HG03442 (cell line): ENCODE data around the gene HPS4.
"Not testable (repeated sequence)": the region's sequence is repeated elsewhere in the genome, so short reads cannot be mapped to it uniquely, and the experiment has no call there.

Source experiments
- ATAC-seq: cut with Tn5 transposase; IDR thresholded peaks from one replicate; pipeline ENCODE4 v1.9.1; 2021; ENCODE audit warnings: mild to moderate bottlenecking, moderate library complexity; ENCODE audit not compliant: unreplicated experiment

Gene HPS4

DNA sequence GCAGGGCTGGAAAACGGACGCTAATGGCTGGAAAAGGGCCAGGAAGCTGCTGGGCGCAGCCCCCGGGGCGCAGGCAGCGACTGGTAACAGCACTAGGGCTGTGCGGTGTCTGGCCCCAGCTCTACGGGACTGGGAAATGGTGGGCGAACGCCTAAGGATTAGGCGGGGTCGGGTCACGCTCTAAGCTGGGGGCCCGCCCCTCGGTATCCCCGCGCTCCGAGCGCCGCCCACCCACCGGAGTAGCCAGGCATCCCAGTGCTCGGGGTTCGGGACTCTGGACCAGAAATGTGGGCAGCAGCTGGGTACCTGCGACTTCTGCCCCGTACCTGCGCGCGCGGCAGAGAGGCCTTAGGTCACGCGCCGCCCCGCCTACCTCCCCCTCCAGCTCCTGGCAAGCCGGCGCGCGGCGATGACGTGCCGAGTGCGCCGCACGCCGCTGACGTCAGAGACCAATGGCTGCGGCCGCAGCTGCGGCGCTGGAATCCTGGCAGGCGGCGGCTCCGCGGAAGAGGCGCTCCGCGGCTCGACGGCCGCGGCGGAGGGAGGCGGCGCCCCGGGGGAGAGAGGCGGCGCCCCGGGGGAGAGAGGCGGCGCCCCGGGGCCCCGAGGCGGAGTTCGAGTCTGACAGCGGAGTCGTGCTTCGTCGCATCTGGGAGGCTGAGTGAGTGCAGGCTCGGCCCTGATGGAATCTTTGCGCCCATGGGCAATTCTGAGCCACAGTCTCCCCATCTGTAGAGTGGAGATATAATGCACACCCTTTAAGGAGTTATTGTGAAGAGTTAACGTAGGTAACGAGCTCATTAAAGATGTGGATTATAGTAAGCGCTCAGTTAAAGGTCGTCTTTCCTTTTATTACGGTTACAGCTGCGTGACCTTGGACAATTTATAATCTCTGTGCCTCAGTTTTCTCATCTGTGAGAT, at the start of gene HPS4, which contains the start of gene SRRD:
Gene HPS4, minus strand, starts transcription at position 345 of the 921 bp plus-strand sequence. CDS start 2,021 bp downstream, outside the sequence.
Gene SRRD, plus strand, starts transcription at position 439 of the 921 bp plus-strand sequence. Its CDS starts 14 bp downstream, at position 453.
- peak; percentile 63 for ATAC-seq

DNA sequence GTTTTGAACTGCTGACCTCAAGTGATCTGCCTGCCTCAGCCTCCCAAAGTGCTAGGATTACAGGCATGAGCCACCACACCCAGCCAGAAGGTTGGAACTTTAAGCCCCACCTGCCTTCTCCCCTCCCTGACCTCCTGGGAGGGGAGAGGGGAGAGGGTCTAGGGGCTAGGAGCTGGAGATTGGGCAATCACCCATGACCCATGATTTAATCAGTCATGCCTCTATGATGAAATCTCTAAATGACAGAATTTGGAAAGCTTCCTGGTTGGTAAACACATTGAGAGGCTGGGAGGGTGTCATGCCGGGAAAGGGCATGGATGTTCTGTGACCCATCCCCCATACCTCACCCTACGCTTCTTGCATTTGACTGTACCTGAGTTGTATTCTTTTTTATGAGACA, 45.8 kb upstream of the HPS4 start:
- no peak for ATAC-seq

DNA sequence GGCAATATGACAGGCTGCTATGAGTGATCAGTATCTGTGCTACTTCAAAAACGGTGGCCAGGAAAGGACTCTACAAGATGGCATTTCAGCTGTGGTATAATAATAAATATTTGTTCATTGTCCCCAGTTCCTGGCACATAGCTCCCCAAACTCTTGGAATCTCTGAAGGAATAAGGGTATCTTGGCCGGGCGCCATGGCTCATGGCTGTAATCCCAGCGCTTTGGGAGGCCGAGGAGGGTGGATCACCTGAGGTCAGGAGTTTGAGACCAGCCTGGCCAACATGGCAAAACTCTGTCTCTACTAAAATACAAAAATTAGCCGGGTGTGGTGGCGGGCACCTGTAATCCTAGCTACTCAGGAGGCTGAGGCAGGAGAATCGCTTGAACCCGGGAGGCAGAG, 44.9 kb upstream of the HPS4 start:
- ATAC-seq = not testable (repeated sequence)

GRCh38 chr22:26527574-26528465, 44.2 kb upstream of the HPS4 start:
- no peak for ATAC-seq

DNA sequence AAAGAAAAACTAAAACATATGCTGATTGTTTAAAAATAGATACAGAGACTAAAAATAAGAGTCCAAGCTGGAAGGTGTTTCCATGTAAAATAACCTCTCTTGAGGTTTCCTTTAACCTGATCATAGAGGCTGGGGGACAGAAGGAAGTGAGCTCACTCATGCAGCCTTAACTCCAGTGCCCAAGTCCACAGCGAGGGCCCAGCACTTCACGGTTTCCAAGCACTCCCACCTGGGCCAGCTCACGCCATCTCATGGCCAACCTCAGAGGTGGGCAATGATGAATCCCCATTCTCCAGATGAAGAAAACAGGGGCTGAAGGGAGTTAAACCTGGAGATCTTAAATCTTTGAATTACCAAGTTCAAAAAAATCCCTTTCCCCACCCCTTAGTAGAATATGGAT, 43.6 kb upstream of the HPS4 start:
- ATAC-seq = no peak

DNA sequence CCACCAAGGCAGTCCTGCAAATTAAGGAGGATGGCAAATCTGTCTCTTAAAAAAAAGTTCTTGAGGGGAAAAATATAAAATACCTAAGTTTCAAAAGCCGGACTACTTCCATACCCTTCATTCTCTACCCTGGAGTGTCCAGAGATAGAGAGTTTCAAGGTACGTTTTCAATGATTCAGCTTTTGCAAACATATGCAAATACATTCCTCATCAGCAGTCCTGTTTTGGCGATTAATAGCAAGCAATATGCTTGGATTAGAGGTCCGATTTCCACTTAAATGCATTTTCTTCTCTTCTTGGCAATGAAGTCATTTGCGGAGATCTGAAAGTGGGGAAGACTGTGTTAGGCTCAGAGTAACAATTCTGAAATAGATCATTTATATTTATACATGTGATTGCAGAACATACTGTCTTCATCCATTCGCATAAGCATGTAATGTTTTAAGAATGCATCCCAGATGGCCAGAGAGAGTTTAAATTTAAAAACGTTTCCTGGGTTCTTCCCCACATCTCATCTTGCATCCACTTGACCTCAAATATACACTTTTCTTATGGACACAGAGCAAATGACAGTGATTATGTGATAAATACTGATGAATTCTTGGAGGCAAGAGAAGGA, 42.5 kb upstream of the HPS4 start:
- ATAC-seq = no peak

- ATAC-seq = no peak
These were observed 41.3 kb upstream of the HPS4 start for GRCh38 chr22:26524870-26525269.

- no peak for ATAC-seq
These were observed 39.0 kb upstream of the HPS4 start for GRCh38 chr22:26522592-26522991.

DNA sequence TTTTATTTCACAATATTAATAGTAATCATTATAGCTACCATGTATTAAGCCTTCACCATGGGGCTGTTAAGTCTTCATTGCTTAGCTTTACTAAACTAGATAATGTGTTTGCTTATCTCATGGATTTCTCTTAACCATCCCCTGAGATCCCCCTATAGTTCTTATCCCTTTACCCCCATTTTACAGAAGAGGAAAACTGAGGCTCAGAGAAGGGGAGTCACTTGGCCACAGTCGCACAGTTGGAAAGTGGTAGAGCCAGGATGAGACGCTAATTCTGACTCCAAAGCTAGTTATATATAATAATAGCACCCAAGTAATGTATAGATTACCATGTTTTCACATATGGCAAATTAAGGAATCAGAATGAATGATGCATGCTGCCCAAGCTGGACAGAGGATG, 38.4 kb upstream of the HPS4 start:
- ATAC-seq = no peak

DNA sequence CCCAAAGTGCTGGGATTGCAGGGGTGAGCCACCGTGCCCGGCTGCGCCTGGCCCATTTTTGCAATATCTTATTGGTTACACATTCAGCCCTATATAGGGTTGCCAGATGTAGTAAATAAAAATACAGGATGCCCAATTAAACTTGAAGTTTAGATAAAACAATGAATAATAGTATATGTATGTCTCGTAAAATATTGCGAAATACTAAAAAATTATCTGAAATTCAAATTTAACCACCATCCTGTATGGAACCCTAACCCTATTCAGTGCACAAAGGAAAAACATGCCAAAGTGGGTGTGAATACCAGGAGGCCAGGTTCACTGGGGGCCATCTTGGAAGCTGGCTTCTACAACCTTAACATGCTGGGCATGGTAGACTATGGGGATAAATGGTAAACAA, 33.8 kb upstream of the HPS4 start:
- ATAC-seq = no peak

DNA sequence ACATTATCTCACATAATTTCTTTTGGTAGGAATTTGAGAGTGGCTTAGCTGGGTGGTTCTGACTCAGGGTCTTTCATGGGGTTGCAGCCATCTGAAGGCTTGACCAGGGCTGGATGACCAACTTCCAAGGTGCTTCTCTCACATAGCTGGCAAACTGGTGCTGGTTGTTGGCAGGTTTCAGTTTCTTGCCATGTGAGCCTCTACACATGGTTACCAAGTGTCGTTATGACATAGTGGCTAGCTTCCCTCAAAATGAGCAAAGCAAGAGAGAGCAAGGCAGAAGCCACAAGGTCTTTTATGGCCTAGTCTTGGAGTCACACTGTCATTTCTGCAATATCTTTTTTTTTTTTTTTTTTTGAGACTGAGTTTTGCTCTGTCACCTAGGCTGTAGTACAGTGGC, 32.9 kb upstream of the HPS4 start:
- ATAC-seq = no peak

DNA sequence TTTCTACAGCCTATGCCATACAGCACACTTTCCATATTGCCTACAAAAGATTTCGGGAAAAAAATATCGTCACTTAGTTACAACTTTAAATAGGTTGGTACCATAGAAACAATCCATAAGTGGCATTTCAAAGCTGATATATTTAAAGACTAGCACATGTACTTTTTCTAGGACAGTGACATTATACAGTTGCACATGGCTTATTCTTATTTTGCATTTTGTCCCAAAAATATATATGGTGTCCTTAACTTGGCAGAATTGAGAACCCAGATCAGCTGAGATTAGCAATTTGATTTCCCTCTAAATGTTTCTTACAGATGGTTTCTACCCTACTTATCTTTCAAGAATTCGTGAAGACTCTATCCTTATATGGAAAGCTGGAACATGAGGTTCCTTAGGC, 32.3 kb upstream of the HPS4 start:
- no peak for ATAC-seq

GRCh38 chr22:26514419-26515161, 31.0 kb upstream of the HPS4 start:
- no peak for ATAC-seq

- ATAC-seq = no peak
These were observed 30.3 kb upstream of the HPS4 start for GRCh38 chr22:26513838-26514237.

- ATAC-seq = peak; percentile 96
These were observed 28.7 kb upstream of the HPS4 start, which contains the start of gene TFIP11 for GRCh38 chr22:26512149-26512793. TFIP11 (minus strand) TSS chr22:26512473; CDS start chr22:26510272, 2,201 bp downstream.

DNA sequence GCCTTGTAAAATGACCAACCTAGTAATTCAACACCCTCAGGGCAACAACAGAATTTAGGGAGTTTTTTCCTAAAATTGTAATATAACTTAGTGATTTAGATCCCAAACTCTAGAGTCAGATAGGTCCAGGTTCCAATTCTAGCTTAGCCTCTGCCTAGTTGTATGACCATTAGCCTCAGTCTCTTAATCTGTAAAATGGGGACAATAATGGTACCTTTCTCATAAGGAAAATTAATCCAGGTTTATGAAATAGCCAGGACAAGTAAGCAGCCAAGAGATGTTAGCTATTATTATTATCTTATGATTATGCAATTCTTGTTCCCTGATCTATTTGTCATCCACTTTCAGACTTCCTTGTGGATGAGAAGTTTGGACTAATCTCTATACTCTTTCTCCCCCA, 24.6 kb upstream of the HPS4 start:
- ATAC-seq = no peak

DNA sequence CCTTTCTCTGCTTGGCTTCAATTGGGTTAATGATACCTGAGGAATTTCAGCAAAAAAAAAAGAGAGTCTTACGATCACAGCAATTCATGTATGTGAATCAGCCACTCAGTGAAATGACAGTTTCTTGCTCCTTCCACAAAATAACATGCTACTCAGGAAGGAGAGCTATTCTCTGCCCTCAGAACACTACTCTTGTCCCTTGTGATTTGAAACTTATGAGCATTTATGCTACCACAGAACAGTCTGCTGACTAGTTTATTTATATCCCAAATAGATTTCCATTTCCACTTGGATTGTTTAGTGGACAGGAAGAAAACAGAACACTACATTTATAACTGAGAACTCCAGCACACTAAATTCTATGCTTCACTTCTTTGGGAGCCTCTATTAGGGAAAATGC, 20.2 kb upstream of the HPS4 start:
- ATAC-seq = no peak

- ATAC-seq = no peak
These were observed 19.3 kb upstream of the HPS4 start for GRCh38 chr22:26502688-26503561.

- ATAC-seq = no peak
These were observed 18.4 kb upstream of the HPS4 start for GRCh38 chr22:26501996-26502395.
